HL-60 (cell line): Measurements from ENCODE around the gene SPOUT1.

Experiments
- DNase-seq, 2 experiments: peaks; one replicate each; pipeline ENCODE4 v3.0.0-alpha.2; 2010 to 2020; ENCODE audit warnings: low read depth in 1 of 2, low spot score in 1 of 2
- H3K27ac ChIP-seq: fragments of 250-450 bp; sonication (Bioruptor Pico); replicated peaks from 2 replicates; pipeline ENCODE4 v1.5.1; 2020; ENCODE audit warnings: mild to moderate bottlenecking, moderate library complexity
- H3K27me3 ChIP-seq: fragments of 250-450 bp; sonication (Bioruptor Pico); 2 replicates; pipeline ENCODE4 v1.5.1; 2021; ENCODE audit warnings: mild to moderate bottlenecking, moderate library complexity; ENCODE audit not compliant: insufficient read depth, poor library complexity, severe bottlenecking
- H3K4me3 ChIP-seq: replicated peaks from 2 replicates; pipeline ENCODE4 v1.5.1; 2011; ENCODE audit warnings: mild to moderate bottlenecking, control low read depth, low read length; ENCODE audit not compliant: insufficient read depth
- CTCF ChIP-seq: IDR thresholded peaks from one replicate; pipeline ENCODE4 v1.5.1; 2011; ENCODE audit warnings: low read length, control low read depth, inconsistent platforms; ENCODE audit not compliant: insufficient read depth
- GABPA ChIP-seq: IDR thresholded peaks from 2 replicates; pipeline ENCODE4 v1.6.1; 2012; ENCODE audit warnings: low read depth
- POLR2AphosphoS5 ChIP-seq: IDR thresholded peaks from 2 replicates; pipeline ENCODE4 v1.6.1; 2012; ENCODE audit warnings: low read depth
- REST ChIP-seq: IDR thresholded peaks from 2 replicates; pipeline ENCODE4 v1.6.1; 2012; ENCODE audit warnings: low read depth; ENCODE audit not compliant: insufficient replicate concordance
- SPI1 ChIP-seq: IDR thresholded peaks from 2 replicates; pipeline ENCODE4 v1.6.1; 2012; ENCODE audit warnings: low read depth, mild to moderate bottlenecking, borderline replicate concordance

SPOUT1 gene

GRCh38 chr9:128771745-128772519, 57.7 kb downstream of the SPOUT1 start, which contains the start of gene ZER1:
ZER1 (minus strand) TSS chr9:128771927; CDS start chr9:128755565, 16,362 bp downstream.
- H3K27ac ChIP-seq, result peak within 1 kb of the TSS; percentile 90
- peak; percentile 84 to 88 for DNase-seq
- TF ChIP-seq SPI1, result no peak
- TF ChIP-seq REST, result peak; percentile 39
- TF ChIP-seq POLR2AphosphoS5, result peak; percentile 62; the same call in 1 of the 2 replicates
- TF ChIP-seq GABPA, result peak; percentile 95
- TF ChIP-seq CTCF, result no peak
- peak within 1 kb of the TSS; percentile 99 for H3K4me3 ChIP-seq
- no peaks in the 10 kb centered on the region for H3K27me3 ChIP-seq

GRCh38 chr9:128771094-128771721, 58.4 kb downstream of the SPOUT1 start:
- DNase-seq, result peak in 1 of 2 experiments; percentile 18
- no peak for TF ChIP-seq POLR2AphosphoS5
- no peak for TF ChIP-seq REST
- TF ChIP-seq SPI1, result no peak
- no peak for TF ChIP-seq GABPA
- TF ChIP-seq CTCF, result no peak
- Histone ChIP-seq H3K27ac (peak overlapping the region; percentile 90), H3K27me3 (no peaks in the 10 kb centered on the region), H3K4me3 (peak overlapping the region; percentile 99)

GRCh38 chr9:128770286-128771030, 59.1 kb downstream of the SPOUT1 start:
- DNase-seq, result no peak
- H3K27me3 ChIP-seq, result no peaks in the 10 kb centered on the region
- peak overlapping the region; percentile 90; the same call in 1 of the 2 replicates for H3K27ac ChIP-seq
- peak overlapping the region; percentile 99 for H3K4me3 ChIP-seq
- TF ChIP-seq SPI1 (no peak), REST (no peak), GABPA (no peak), CTCF (no peak), POLR2AphosphoS5 (no peak)
